Transverse colon (tissue), 3 donors: ENCODE results near the gene PCMTD2.

Source experiments
- CTCF ChIP-seq, 5 experiments: fragments of 200-600 bp in 3 of 5; fragments of 450-650 bp in 2 of 5; sonication (generic) in 3 of 5; IDR thresholded peaks; 1 replicate in 2 of 5; 2 replicates in 3 of 5; pipeline ENCODE4 v1.5.1; 2016 to 2017; ENCODE audit warnings: antibody characterized with exemption in 5 of 5, inconsistent platforms in 3 of 5, mild to moderate bottlenecking in 2 of 5, moderate library complexity in 1 of 5
- POLR2A ChIP-seq: fragments of 450-650 bp; IDR thresholded peaks from one replicate; pipeline ENCODE4 v1.6.1; 2016; ENCODE audit warnings: antibody characterized with exemption, mild to moderate bottlenecking, moderate library complexity

GRCh38 chr20:64211874-64212658, 43.5 kb upstream of the PCMTD2 start:
- TF ChIP-seq CTCF (IDR thresholded peaks at IDR 0.05) (no peak), POLR2A (no peak)
